Ascending aorta (tissue), 2 donors: ENCODE results near the gene SNX9. TPM values are rescaled to one million over a fixed set of nuclear protein-coding genes. Genes with fewer than 3 reads are reported as not detected.

ENCODE experiments used
- DNase-seq, 2 donors: peaks; one replicate each; pipeline ENCODE4 v3.0.0-alpha.2; 2019; ENCODE audit warnings: low spot score in 2 of 2
- H3K27ac ChIP-seq, 2 donors: fragments of 200-600 bp; sonication (generic); one replicate each; pipeline ENCODE4 v1.5.1; 2016 to 2017; ENCODE audit warnings: mild to moderate bottlenecking in 1 of 2
- H3K27me3 ChIP-seq: fragments of 200-600 bp; sonication (generic); one replicate; pipeline ENCODE4 v1.5.1; 2017
- H3K36me3 ChIP-seq, 2 donors: fragments of 200-600 bp; sonication (generic); one replicate each; pipeline ENCODE4 v1.5.1; 2016
- H3K4me1 ChIP-seq, 2 donors: fragments of 200-600 bp; sonication (generic); one replicate each; pipeline ENCODE4 v1.5.1; 2016 to 2017; ENCODE audit warnings: mild to moderate bottlenecking in 1 of 2
- H3K4me3 ChIP-seq, 2 donors: fragments of 200-600 bp; sonication (generic); one replicate each; pipeline ENCODE4 v1.5.1; 2016 to 2017; ENCODE audit warnings: mild to moderate bottlenecking in 1 of 2
- H3K9me3 ChIP-seq, 2 donors: fragments of 200-600 bp; sonication (generic); one replicate each; pipeline ENCODE4 v1.5.1; 2016
- CTCF ChIP-seq, 3 experiments: fragments of 200-600 bp in 2 of 3; fragments of 450-650 bp in 1 of 3; sonication (generic) in 2 of 3; IDR thresholded peaks; one replicate each; pipeline ENCODE4 v1.5.1; 2016 to 2019; ENCODE audit warnings: antibody characterized with exemption in 3 of 3, mild to moderate bottlenecking in 1 of 3, moderate library complexity in 1 of 3
- intact Hi-C: fragments of 100-400 bp; cut with DNase I; formaldehyde crosslinking; loops from one replicate; pipeline ENCODE4 v1.15.1; 2023
- total RNA-seq: library from RNA; depleted of rRNA; stranded (reverse); fragments of >200 nt; gene quantifications from one replicate; pipeline ENCODE4 v1.1.0, GENCODE V29; 2016

Gene SNX9
- total RNA-seq, 1 donor from 2014 or later = 55.2 TPM

- Histone ChIP-seq H3K27ac (no peak overlapping the region), H3K27me3 (no peaks in the 10 kb centered on the region), H3K9me3 (no peaks in the 10 kb centered on the region), H3K4me3 (no peak overlapping the region), H3K36me3 (peaks cover 0 to 7% of the 10 kb centered on the region in 2 donors), H3K4me1 (peaks cover 0 to 27% of the 10 kb centered on the region in 2 donors)
- no peak for TF ChIP-seq CTCF (IDR thresholded peaks at IDR 0.05)
- intact Hi-C loops = no loop called here
- no peak for DNase-seq
Observed at GRCh38 chr6:157864185-157864761, 41.2 kb downstream of the SNX9 start.

GRCh38 chr6:157865249-157865648 is 42.2 kb downstream of the SNX9 start:
- Histone ChIP-seq H3K27ac (no peak overlapping the region), H3K4me1 (peaks cover 0 to 23% of the 10 kb centered on the region in 2 donors), H3K27me3 (no peaks in the 10 kb centered on the region), H3K4me3 (no peak overlapping the region), H3K9me3 (no peaks in the 10 kb centered on the region), H3K36me3 (peaks cover 10 to 17% of the 10 kb centered on the region in 2 donors)
- intact Hi-C loops = no loop called here
- no peak for DNase-seq
- TF ChIP-seq CTCF (IDR thresholded peaks at IDR 0.05) = no peak

GRCh38 chr6:157867155-157867559 is 44.1 kb downstream of the SNX9 start:
- Histone ChIP-seq H3K4me1 (peaks cover 0 to 15% of the 10 kb centered on the region in 2 donors), H3K27ac (no peak overlapping the region), H3K4me3 (no peak overlapping the region), H3K9me3 (no peaks in the 10 kb centered on the region), H3K36me3 (peaks cover 16 to 17% of the 10 kb centered on the region in 2 donors), H3K27me3 (no peaks in the 10 kb centered on the region)
- intact Hi-C loops = no loop called here
- DNase-seq = no peak
- no peak for TF ChIP-seq CTCF (IDR thresholded peaks at IDR 0.05)

DNA sequence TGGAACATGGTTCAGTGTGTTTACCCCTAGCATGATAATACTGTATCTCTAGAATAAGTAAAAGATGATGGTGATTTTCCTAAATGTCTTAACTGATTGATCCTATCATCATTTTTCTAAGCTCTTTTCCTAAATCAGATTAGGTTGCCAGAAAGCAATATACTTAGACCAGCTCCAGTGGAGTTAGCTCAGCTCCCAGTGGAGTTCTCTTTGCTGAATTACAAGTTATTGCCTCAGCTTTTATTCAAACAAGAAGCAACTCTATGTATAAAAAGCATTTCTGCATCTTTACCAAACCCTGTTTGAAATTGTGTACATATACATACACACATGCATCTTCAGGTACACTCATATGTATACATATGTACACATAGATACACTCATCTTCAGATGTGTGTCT is 44.9 kb downstream of the SNX9 start:
- H3K27me3 ChIP-seq = no peaks in the 10 kb centered on the region
- H3K4me3 ChIP-seq = no peak overlapping the region
- H3K4me1 ChIP-seq = peaks cover 0 to 12% of the 10 kb centered on the region in 2 donors
- intact Hi-C loops = no loop called here
- DNase-seq = no peak
- no peaks in the 10 kb centered on the region for H3K9me3 ChIP-seq
- TF ChIP-seq CTCF (IDR thresholded peaks at IDR 0.05) = no peak
- H3K36me3 ChIP-seq = peaks cover 22 to 23% of the 10 kb centered on the region in 2 donors
- H3K27ac ChIP-seq = no peak overlapping the region

- Histone ChIP-seq H3K4me1 (peaks cover 0 to 12% of the 10 kb centered on the region in 2 donors), H3K36me3 (peaks cover 23 to 24% of the 10 kb centered on the region in 2 donors), H3K9me3 (no peaks in the 10 kb centered on the region), H3K27ac (no peak overlapping the region), H3K4me3 (no peak overlapping the region), H3K27me3 (no peaks in the 10 kb centered on the region)
- intact Hi-C loops = no loop called here
- TF ChIP-seq CTCF (IDR thresholded peaks at IDR 0.05) = no peak
- no peak for DNase-seq
Observed at GRCh38 chr6:157868835-157869234, 45.8 kb downstream of the SNX9 start.
